ENCODE data around the gene PLEKHD1. TPM values are rescaled to one million over a fixed set of nuclear protein-coding genes. Genes with fewer than 3 reads are reported as not detected.

The PLEKHD1 gene
- total and polyA plus RNA-seq, 2 donors (not counting 1 experiment from before 2014, with no cell fraction given), result under 0.01 to 0.01 TPM

GRCh38 chr14:69579476-69579875 lies 94.9 kb downstream of the PLEKHD1 start:
- Histone ChIP-seq H3K27me3 (ENCODE audit: control insufficient read depth, insufficient read depth, low read length) (peaks cover 13% of the 10 kb centered on the region), H3K9me3 (ENCODE audit: control insufficient read depth, insufficient read depth, low read depth, low read length) (no peaks in the 10 kb centered on the region), H3K27ac (ENCODE audit: insufficient read depth, low read length) (no peak overlapping the region)

GRCh38 chr14:69580009-69580577 lies 95.6 kb downstream of the PLEKHD1 start:
- Histone ChIP-seq H3K36me3 (ENCODE audit: control insufficient read depth, insufficient read depth, low read length) (no peaks in the 10 kb centered on the region), H3K4me1 (ENCODE audit: control insufficient read depth, extremely low read depth, insufficient read depth, low read length) (peaks cover 2% of the 10 kb centered on the region), H3K79me2 (ENCODE audit: control insufficient read depth, insufficient read depth, low read length) (no peaks in the 10 kb centered on the region), H2AFZ (ENCODE audit: low read length) (no peak overlapping the region), H3K4me2 (ENCODE audit: extremely low read depth, insufficient read depth, low read length) (no peak overlapping the region), H3K9ac (ENCODE audit: insufficient read depth, low read length) (no peak overlapping the region), H3K27ac (ENCODE audit: insufficient read depth, low read length) (no peak overlapping the region), H3K4me3 (replicated peaks in 1 of 4; ENCODE audit: control extremely low read depth in 1 of 4, insufficient read depth in 1 of 4, low read depth in 3 of 4, low read length in 4 of 4) (no peak overlapping the region), H3K9me3 (ENCODE audit: control insufficient read depth, insufficient read depth, low read depth, low read length) (no peaks in the 10 kb centered on the region), H4K20me1 (ENCODE audit: control insufficient read depth, extremely low read depth, insufficient read depth, low read length) (no peaks in the 10 kb centered on the region), H3K27me3 (ENCODE audit: control insufficient read depth, insufficient read depth, low read length) (peaks cover 11% of the 10 kb centered on the region)
- peak; percentile 91 to 99 for DNase-seq (ENCODE audit: low read depth in 2 of 2)
- no peak for TF ChIP-seq EZH2 (IDR thresholded peaks at IDR 0.05; ENCODE audit: low read length, missing control alignments)
- peak; percentile 59 to 89 for TF ChIP-seq CTCF (conservative IDR thresholded peaks at IDR 0.05 in 1 of 2, IDR thresholded peaks at IDR 0.05 in 1 of 2; ENCODE audit: low read depth in 1 of 2, low read length in 2 of 2)

More at GRCh38 chr14:69579476-69579875, 94.9 kb downstream of the PLEKHD1 start:
- H2AFZ ChIP-seq (ENCODE audit: low read length), result no peak overlapping the region
- H4K20me1 ChIP-seq (ENCODE audit: control insufficient read depth, extremely low read depth, insufficient read depth, low read length), result no peaks in the 10 kb centered on the region
- H3K36me3 ChIP-seq (ENCODE audit: control insufficient read depth, insufficient read depth, low read length), result no peaks in the 10 kb centered on the region
- TF ChIP-seq EZH2 (IDR thresholded peaks at IDR 0.05; ENCODE audit: low read length, missing control alignments) (peak; percentile 45), CTCF (conservative IDR thresholded peaks at IDR 0.05 in 1 of 2, IDR thresholded peaks at IDR 0.05 in 1 of 2; ENCODE audit: low read depth in 1 of 2, low read length in 2 of 2) (no peak)
- H3K4me3 ChIP-seq (replicated peaks in 1 of 4; ENCODE audit: control extremely low read depth in 1 of 4, insufficient read depth in 1 of 4, low read depth in 3 of 4, low read length in 4 of 4), result no peak overlapping the region
- H3K79me2 ChIP-seq (ENCODE audit: control insufficient read depth, insufficient read depth, low read length), result no peaks in the 10 kb centered on the region
- H3K4me1 ChIP-seq (ENCODE audit: control insufficient read depth, extremely low read depth, insufficient read depth, low read length), result peaks cover 2% of the 10 kb centered on the region
- no peak for DNase-seq (ENCODE audit: low read depth in 2 of 2)
- no peak overlapping the region for H3K4me2 ChIP-seq (ENCODE audit: extremely low read depth, insufficient read depth, low read length)
- no peak overlapping the region for H3K9ac ChIP-seq (ENCODE audit: insufficient read depth, low read length)

Other genes with a start within 250 kb of the PLEKHD1 start
- 8.5 and 9.6 TPM in 2 replicates for gene GALNT16, start 224.6 kb upstream of the PLEKHD1 start, total RNA-seq
- 8.1 and 27.7 TPM in 2 replicates for gene GALNT16, start 224.6 kb upstream of the PLEKHD1 start, polyA plus RNA-seq
- 168 and 190 TPM in 2 replicates for gene ERH, start 86.4 kb upstream of the PLEKHD1 start, total RNA-seq
- 182 and 264 TPM in 2 replicates for gene ERH, start 86.4 kb upstream of the PLEKHD1 start, polyA plus RNA-seq
- 81.9 and 84.0 TPM in 2 replicates for gene SLC39A9, start 86.0 kb upstream of the PLEKHD1 start, total RNA-seq
- gene SLC39A9, start 86.0 kb upstream of the PLEKHD1 start, polyA plus RNA-seq, result 79.2 and 104 TPM in 2 replicates
- gene CCDC177, start 90.1 kb downstream of the PLEKHD1 start, total RNA-seq, result not detected in 2 replicates
- not detected in 2 replicates for gene CCDC177, start 90.1 kb downstream of the PLEKHD1 start, polyA plus RNA-seq
- 5.6 and 9.1 TPM in 2 replicates for gene SUSD6, start 126.9 kb downstream of the PLEKHD1 start, total RNA-seq
- gene SUSD6, start 126.9 kb downstream of the PLEKHD1 start, polyA plus RNA-seq, result 9.2 and 11.4 TPM in 2 replicates

All from fibroblast of lung (primary cell).